Activated CD4-positive, alpha-beta T cell treated with anti-CD3 and anti-CD28 coated beads for 24 hours (primary cell): Measurements from ENCODE around the gene KIAA1549.

Experiments used
- DNase-seq, 2 donors: peaks; one replicate each; pipeline ENCODE4 v3.0.0-alpha.2; 2020; ENCODE audit warnings: low read depth in 2 of 2

The KIAA1549 gene

GRCh38 chr7:138854115-138854645 lies 127.0 kb downstream of the KIAA1549 start:
- no peak for DNase-seq

- DNase-seq = no peak
Observed at GRCh38 chr7:138853448-138853847, 127.7 kb downstream of the KIAA1549 start.

- DNase-seq = no peak
Observed at GRCh38 chr7:138852469-138852868, 128.7 kb downstream of the KIAA1549 start.

- DNase-seq = no peak
Observed at GRCh38 chr7:138849701-138850100, 131.5 kb downstream of the KIAA1549 start.

GRCh38 chr7:138848056-138848980 lies 132.9 kb downstream of the KIAA1549 start:
- no peak for DNase-seq

GRCh38 chr7:138845711-138846110 lies 135.5 kb downstream of the KIAA1549 start:
- no peak for DNase-seq

GRCh38 chr7:138843632-138844580 lies 137.3 kb downstream of the KIAA1549 start:
- no peak for DNase-seq

- DNase-seq = no peak
Observed at GRCh38 chr7:138842111-138842510, 139.1 kb downstream of the KIAA1549 start.

GRCh38 chr7:138838166-138838565 lies 143.0 kb downstream of the KIAA1549 start:
- no peak for DNase-seq

- DNase-seq = no peak
Observed at GRCh38 chr7:138837627-138838026, 143.6 kb downstream of the KIAA1549 start.

- DNase-seq = no peak
Observed at GRCh38 chr7:138835087-138835486, 146.1 kb downstream of the KIAA1549 start.

GRCh38 chr7:138834583-138834982 lies 146.6 kb downstream of the KIAA1549 start:
- DNase-seq = no peak

- no peak for DNase-seq
Observed at GRCh38 chr7:138833596-138833995, 147.6 kb downstream of the KIAA1549 start.

GRCh38 chr7:138832966-138833365 lies 148.2 kb downstream of the KIAA1549 start:
- no peak for DNase-seq

- DNase-seq = no peak
Observed at GRCh38 chr7:138829335-138829734, 151.9 kb downstream of the KIAA1549 start.

GRCh38 chr7:138828302-138828701 lies 152.9 kb downstream of the KIAA1549 start:
- no peak for DNase-seq

GRCh38 chr7:138825049-138825721 lies 156.0 kb downstream of the KIAA1549 start:
- no peak for DNase-seq

- DNase-seq = no peak
Observed at GRCh38 chr7:138822867-138823535, 158.2 kb downstream of the KIAA1549 start.

- DNase-seq = no peak
Observed at GRCh38 chr7:138821912-138822311, 159.3 kb downstream of the KIAA1549 start.

GRCh38 chr7:138819625-138820024 lies 161.6 kb downstream of the KIAA1549 start:
- DNase-seq = no peak

- DNase-seq = no peak
Observed at GRCh38 chr7:138816650-138817049, 164.5 kb downstream of the KIAA1549 start.
